Measurements from ENCODE around the gene KRTAP12-3.

DNA sequence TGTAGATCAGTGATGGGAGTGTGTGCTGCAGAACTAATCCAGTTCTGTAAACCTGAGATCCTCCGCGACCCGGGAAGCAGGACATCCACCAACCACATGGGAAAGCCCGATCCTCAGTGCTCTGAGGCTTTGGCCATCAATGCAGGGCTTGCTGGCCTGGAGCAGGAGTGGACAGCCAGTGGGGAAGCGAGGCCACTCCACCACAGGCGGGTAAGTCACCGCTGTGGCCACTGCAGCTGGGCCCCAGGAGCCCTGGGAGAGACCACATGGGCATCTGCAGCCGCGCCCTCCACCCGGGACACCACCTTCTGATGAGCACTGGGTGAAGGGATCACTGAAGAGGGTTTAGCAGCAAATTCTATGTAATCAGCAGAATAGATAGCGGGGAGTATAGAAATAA is 23.4 kb downstream of the KRTAP12-3 start:
- TF ChIP-seq, protein P1, sequence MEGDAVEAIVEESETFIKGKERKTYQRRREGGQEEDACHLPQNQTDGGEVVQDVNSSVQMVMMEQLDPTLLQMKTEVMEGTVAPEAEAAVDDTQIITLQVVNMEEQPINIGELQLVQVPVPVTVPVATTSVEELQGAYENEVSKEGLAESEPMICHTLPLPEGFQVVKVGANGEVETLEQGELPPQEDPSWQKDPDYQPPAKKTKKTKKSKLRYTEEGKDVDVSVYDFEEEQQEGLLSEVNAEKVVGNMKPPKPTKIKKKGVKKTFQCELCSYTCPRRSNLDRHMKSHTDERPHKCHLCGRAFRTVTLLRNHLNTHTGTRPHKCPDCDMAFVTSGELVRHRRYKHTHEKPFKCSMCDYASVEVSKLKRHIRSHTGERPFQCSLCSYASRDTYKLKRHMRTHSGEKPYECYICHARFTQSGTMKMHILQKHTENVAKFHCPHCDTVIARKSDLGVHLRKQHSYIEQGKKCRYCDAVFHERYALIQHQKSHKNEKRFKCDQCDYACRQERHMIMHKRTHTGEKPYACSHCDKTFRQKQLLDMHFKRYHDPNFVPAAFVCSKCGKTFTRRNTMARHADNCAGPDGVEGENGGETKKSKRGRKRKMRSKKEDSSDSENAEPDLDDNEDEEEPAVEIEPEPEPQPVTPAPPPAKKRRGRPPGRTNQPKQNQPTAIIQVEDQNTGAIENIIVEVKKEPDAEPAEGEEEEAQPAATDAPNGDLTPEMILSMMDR (IDR thresholded peaks at IDR 0.05): no peak
- TF ChIP-seq EZH2 (IDR thresholded peaks at IDR 0.05): no peak
